Measurements from ENCODE around the gene HAGHL. TPM values are rescaled to one million over a fixed set of nuclear protein-coding genes. Genes with fewer than 3 reads are reported as not detected.

Gene HAGHL
- total and polyA plus RNA-seq, 2 of the 8 experiments (the other 6 are each of a cell fraction or from before 2014, with no cell fraction given) = 26.6 to 26.9 TPM

DNA sequence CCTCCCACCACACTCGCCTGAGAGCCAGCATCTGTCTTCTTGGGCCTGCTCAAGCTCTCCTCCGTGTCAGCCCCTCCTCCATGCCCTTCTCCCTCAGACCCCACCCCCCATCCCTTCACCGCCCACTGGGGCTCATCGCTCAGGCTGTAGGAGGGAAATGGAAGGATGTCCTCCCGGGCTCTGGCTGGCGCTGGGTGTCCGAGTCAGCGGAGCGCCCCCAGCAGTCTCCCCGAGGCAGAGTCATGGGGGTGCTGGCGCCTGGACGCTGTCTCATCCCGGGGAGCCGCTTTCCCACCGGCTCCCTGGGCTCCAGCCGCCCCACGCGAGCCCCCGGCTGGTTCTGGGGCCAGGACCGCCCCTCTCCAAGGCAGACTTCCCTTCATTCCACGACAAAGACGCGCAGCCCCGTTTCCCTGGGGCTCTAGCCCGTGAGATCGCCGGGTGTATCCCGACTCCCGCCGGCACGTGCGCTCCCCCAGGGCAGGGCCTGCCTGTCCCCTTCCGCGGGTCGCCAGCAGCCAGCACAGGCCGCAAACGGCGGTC lies 6.4 kb upstream of the HAGHL start:
- FAIRE-seq = no peak
- peaks cover 0 to 26% (median 17%) of the 10 kb centered on the region in 4 experiments; a peak in 5 of 7 replicates for H3K4me1 ChIP-seq (replicated peaks in 1 of 4; ENCODE audit: control insufficient read depth in 3 of 4, insufficient read depth in 4 of 4, low read length in 3 of 4)

More for the DNA sequence above, 6.4 kb upstream of the HAGHL start:
- H2BK120ac ChIP-seq (replicated peaks; ENCODE audit: low read depth, low read length) = no peak overlapping the region
- peaks cover 0 to 26% (median 10%) of the 10 kb centered on the region in 4 experiments; a peak in 4 of 7 replicates for H3K27me3 ChIP-seq (replicated peaks in 1 of 4; ENCODE audit: control insufficient read depth in 3 of 4, extremely low read depth in 1 of 4, insufficient read depth in 3 of 4, low read length in 3 of 4)
- H3K9ac ChIP-seq (replicated peaks in 1 of 4; ENCODE audit: extremely low read depth in 1 of 4, low read depth in 3 of 4, low read length in 3 of 4) = peak overlapping the region; percentile 42 to 88 (median 80)
- 0% methylated on average over 34 of the region's 38 CpGs; no CpG with 5 or more reads in 1 of the 2 experiments for WGBS, 2 experiments (ENCODE audit: extremely low coverage in 1 of 2, insufficient coverage in 1 of 2, insufficient read length in 1 of 2, insufficient replicate concordance in 2 of 2, low coverage in 1 of 2, low lambda C conversion rate in 2 of 2, missing lambda C conversion rate in 1 of 2)
- CTCF ChIA-PET (ENCODE audit: partially characterized antibody) = interaction anchor here (0.7 to 35.8 kb wide), 8 partner anchors 3 to 328 kb away, joined by 3 to 977 read pairs (median 6); partner anchors contain the start of genes ANTKMT, CCDC78, CHTF18 and CIAO3
- no peaks in the 10 kb centered on the region; a peak in 1 of 4 replicates for H3K9me3 ChIP-seq (ENCODE audit: insufficient read depth in 2 of 2, low read depth in 1 of 2, low read length in 1 of 2)
- peaks cover 12% of the 10 kb centered on the region; the same call in 1 of the 2 replicates for H3K23me2 ChIP-seq (ENCODE audit: low read depth, low read length)
- TF ChIP-seq ASH2L (IDR thresholded peaks at IDR 0.05; ENCODE audit: low read length) = peak; percentile 28
- TF ChIP-seq CTCF (IDR thresholded peaks at IDR 0.05; ENCODE audit: control extremely low read depth in 1 of 3, insufficient read depth in 1 of 3, low read depth in 1 of 3, low read length in 3 of 3) = peak in 2 of 3 experiments; percentile 14 to 15; a peak in 2 of 4 replicates
- TF ChIP-seq TBP (IDR thresholded peaks at IDR 0.05; ENCODE audit: low read depth, low read length) = no peak
- TF ChIP-seq SAP30 (IDR thresholded peaks at IDR 0.05; ENCODE audit: insufficient read depth, insufficient replicate concordance, low read length) = peak; percentile 16
- TF ChIP-seq HDAC2 (IDR thresholded peaks at IDR 0.05; ENCODE audit: borderline replicate concordance in 1 of 2, low read depth in 2 of 2, low read length in 2 of 2) = 0 out of 4 replicates have a peak, but pooled peaks of 1 of the 2 experiments have one; percentile 16
- H2BK12ac ChIP-seq (ENCODE audit: low read depth, low read length) = no peak overlapping the region; the same call in 1 of the 2 replicates
- peak overlapping the region; percentile 89; the same call in 1 of the 2 replicates for H3K27ac ChIP-seq (ENCODE audit: low read depth, low read length)
- H2BK5ac ChIP-seq (ENCODE audit: low read depth, low read length) = peak overlapping the region; percentile 95
- no peak overlapping the region for H2AK5ac ChIP-seq (ENCODE audit: low read depth, low read length)
- H4K8ac ChIP-seq (ENCODE audit: extremely low read depth, insufficient read depth, low read length) = peak overlapping the region; percentile 93
- no peak overlapping the region for H2BK15ac ChIP-seq (ENCODE audit: low read length)
- H3K4me3 ChIP-seq (ENCODE audit: extremely low read depth in 1 of 4, insufficient read depth in 2 of 4, low read depth in 3 of 4, low read length in 4 of 4) = peak overlapping the region; percentile 75 to 77 (median 76)
- DNase-seq (ENCODE audit: low read depth in 1 of 2, low spot score in 2 of 2) = no peak
- no peak overlapping the region for H2BK20ac ChIP-seq (ENCODE audit: low read length)
- no peak overlapping the region for H2AFZ ChIP-seq (ENCODE audit: low read length)
- H3K18ac ChIP-seq (ENCODE audit: extremely low read depth, low read length) = peak overlapping the region; percentile 90; the same call in 1 of the 2 replicates
- POLR2A ChIA-PET (ENCODE audit: partially characterized antibody) = interaction anchor here (0.6 to 23.0 kb wide), 27 partner anchors 4 to 134 kb away, joined by 3 to 353 read pairs (median 5); partner anchors contain the start of genes ANTKMT, CCDC78, CHTF18 and CIAO3
- peaks cover 6 to 19% of the 10 kb centered on the region in 2 experiments for H4K20me1 ChIP-seq (replicated peaks in 1 of 2; ENCODE audit: control insufficient read depth in 1 of 2, insufficient read depth in 2 of 2, low read length in 2 of 2)
- no peak overlapping the region for H3K23ac ChIP-seq (ENCODE audit: insufficient read length)
- H3K36me3 ChIP-seq (ENCODE audit: control insufficient read depth in 2 of 4, insufficient read depth in 4 of 4, low read length in 3 of 4) = peaks cover 0 to 6% (median 0%) of the 10 kb centered on the region in 4 experiments; a peak in 1 of 8 replicates
- peak overlapping the region; percentile 83 for H4K5ac ChIP-seq (ENCODE audit: insufficient read length, low read depth, low read length)
- peak overlapping the region; percentile 96 for H3K4ac ChIP-seq (replicated peaks; ENCODE audit: insufficient read length, low read depth, low read length)
- peak overlapping the region; percentile 91 for H4K91ac ChIP-seq (replicated peaks; ENCODE audit: insufficient read length, low read length)
- H3K79me2 ChIP-seq (ENCODE audit: control insufficient read depth in 1 of 2, insufficient read depth in 2 of 2, low read length in 2 of 2) = no peaks in the 10 kb centered on the region
- H3K14ac ChIP-seq (ENCODE audit: insufficient read length) = no peak overlapping the region
- no peaks in the 10 kb centered on the region for H3K79me1 ChIP-seq (ENCODE audit: low read depth, low read length)
- H3K56ac ChIP-seq (replicated peaks; ENCODE audit: insufficient read length, low read depth, low read length) = peak overlapping the region; percentile 95
- peak overlapping the region; percentile 76 to 83 for H3K4me2 ChIP-seq (ENCODE audit: insufficient read depth in 1 of 2, low read depth in 2 of 2, low read length in 2 of 2)

Measured in H1 (cell line).